ENCODE data around the gene SLC33A1. TPM values are rescaled to one million over a fixed set of nuclear protein-coding genes. Genes with fewer than 3 reads are reported as not detected.
"Not testable (repeated sequence)": the region's sequence is repeated elsewhere in the genome, so short reads cannot be mapped to it uniquely, and the experiment has no call there.

The SLC33A1 gene
- total RNA-seq, 2 donors from 2014 or later: 29.4 to 30.9 TPM

DNA sequence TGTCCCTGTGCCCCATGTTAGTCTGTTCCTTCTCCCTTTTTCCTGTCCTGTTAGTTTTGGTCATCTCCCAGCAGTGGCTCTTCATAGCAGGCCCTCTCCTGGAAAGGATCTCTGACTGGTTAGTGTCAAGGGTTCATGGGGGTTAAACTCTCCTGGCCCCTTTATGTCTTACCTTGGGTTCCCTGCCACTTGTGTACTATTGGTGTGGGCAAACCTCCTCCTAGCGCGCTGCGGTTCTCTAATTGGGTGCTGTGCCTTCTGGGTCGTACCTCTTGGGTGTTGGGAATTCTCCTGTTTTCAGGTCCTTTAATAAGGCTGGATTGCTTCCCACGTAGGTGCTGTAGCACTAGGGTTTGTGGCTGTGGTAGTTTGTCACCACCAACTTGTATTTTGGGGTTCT lies 35.0 kb upstream of the SLC33A1 start:
- TF ChIP-seq, protein P1, sequence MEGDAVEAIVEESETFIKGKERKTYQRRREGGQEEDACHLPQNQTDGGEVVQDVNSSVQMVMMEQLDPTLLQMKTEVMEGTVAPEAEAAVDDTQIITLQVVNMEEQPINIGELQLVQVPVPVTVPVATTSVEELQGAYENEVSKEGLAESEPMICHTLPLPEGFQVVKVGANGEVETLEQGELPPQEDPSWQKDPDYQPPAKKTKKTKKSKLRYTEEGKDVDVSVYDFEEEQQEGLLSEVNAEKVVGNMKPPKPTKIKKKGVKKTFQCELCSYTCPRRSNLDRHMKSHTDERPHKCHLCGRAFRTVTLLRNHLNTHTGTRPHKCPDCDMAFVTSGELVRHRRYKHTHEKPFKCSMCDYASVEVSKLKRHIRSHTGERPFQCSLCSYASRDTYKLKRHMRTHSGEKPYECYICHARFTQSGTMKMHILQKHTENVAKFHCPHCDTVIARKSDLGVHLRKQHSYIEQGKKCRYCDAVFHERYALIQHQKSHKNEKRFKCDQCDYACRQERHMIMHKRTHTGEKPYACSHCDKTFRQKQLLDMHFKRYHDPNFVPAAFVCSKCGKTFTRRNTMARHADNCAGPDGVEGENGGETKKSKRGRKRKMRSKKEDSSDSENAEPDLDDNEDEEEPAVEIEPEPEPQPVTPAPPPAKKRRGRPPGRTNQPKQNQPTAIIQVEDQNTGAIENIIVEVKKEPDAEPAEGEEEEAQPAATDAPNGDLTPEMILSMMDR (IDR thresholded peaks at IDR 0.05): no peak
- no peak overlapping the region for H3K9ac ChIP-seq (ENCODE audit: low read depth in 2 of 2, low read length in 2 of 2)
- intact Hi-C loops (cut with DNase I): no loop called here
- H3K27ac ChIP-seq: no peak overlapping the region
- H3K4me1 ChIP-seq: peaks cover 2% of the 10 kb centered on the region
- DNase-seq: no peak
- H3K4me3 ChIP-seq: no peak overlapping the region
- H3K27me3 ChIP-seq: no peaks in the 10 kb centered on the region
- H3K9me3 ChIP-seq: no peaks in the 10 kb centered on the region
- no peaks in the 10 kb centered on the region for H3K36me3 ChIP-seq

DNA sequence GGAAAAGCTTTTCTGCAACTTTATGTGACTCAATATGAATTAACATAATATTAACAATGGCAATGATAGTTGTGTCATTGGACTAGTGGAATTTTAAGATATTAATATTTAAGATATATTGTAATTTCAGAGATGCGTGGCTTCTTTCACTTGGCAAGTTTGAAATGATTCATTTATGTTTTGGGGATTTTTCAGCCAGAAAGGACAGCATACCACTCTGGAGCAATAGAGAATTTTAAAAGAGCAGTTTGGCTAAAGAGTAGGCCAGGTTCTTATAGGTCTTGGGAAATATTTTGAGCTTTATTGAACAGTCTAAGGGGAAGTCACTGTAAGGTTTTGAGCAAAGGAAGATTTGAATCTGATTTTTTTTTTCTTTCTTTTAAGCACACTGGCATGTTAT lies 32.7 kb upstream of the SLC33A1 start:
- no peaks in the 10 kb centered on the region for H3K36me3 ChIP-seq
- peaks cover 2% of the 10 kb centered on the region for H3K4me1 ChIP-seq
- TF ChIP-seq, protein P1 (IDR thresholded peaks at IDR 0.05): no peak
- H3K27me3 ChIP-seq: no peaks in the 10 kb centered on the region
- H3K27ac ChIP-seq: no peak overlapping the region
- no peaks in the 10 kb centered on the region for H3K9me3 ChIP-seq
- H3K4me3 ChIP-seq: no peak overlapping the region
- DNase-seq: no peak
- no peak overlapping the region for H3K9ac ChIP-seq (ENCODE audit: low read depth in 2 of 2, low read length in 2 of 2)
- intact Hi-C loops (cut with DNase I): no loop called here

DNA sequence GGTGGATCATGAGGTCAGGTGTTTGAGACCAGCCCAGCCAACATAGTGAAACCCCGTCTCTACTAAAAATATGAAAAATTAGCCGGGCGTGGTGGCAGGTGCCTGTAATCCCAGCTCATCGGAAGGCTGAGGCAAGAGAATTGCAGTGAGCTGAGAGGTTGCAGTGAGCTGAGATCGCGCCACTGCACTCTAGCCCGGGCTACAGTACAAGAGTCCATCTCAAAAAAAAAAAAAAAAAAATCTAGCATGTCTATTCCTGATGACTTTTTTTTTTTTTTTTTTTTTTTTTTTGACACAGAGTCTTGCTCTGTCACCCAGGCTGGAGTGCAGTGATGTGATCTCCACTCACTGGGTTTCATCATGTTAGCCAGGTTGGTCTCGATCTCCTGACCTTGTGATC lies 32.1 kb upstream of the SLC33A1 start:
- H3K27me3 ChIP-seq; intact Hi-C loops (cut with DNase I); H3K4me1 ChIP-seq; DNase-seq; H3K36me3 ChIP-seq; H3K9me3 ChIP-seq; H3K9ac ChIP-seq (ENCODE audit: low read depth in 2 of 2, low read length in 2 of 2); H3K4me3 ChIP-seq; H3K27ac ChIP-seq: not testable (repeated sequence)

DNA sequence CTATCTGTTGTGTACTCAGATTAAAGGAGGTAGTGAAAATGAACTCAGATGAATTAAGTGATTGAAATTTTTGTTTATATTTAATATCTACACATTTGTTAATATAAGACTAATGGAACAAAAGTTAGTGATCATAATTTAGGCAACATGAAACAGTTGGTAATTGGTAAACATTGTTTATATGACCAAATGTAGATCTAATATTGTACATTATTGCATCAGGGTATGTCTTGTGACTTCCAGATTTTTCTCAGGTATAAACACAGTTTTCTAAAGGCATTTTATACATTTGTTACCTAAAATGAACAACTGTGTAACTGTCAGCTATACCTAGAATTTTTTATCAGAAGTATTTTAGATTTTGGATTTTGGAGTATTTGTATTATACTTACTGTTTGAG lies 31.1 kb upstream of the SLC33A1 start:
- intact Hi-C loops (cut with DNase I): no loop called here
- H3K9me3 ChIP-seq: no peaks in the 10 kb centered on the region
- no peak overlapping the region for H3K9ac ChIP-seq (ENCODE audit: low read depth in 2 of 2, low read length in 2 of 2)
- H3K4me3 ChIP-seq: no peak overlapping the region
- TF ChIP-seq, protein P1 (IDR thresholded peaks at IDR 0.05): no peak
- H3K27ac ChIP-seq: no peak overlapping the region
- no peak for DNase-seq
- H3K36me3 ChIP-seq: no peaks in the 10 kb centered on the region
- no peaks in the 10 kb centered on the region for H3K27me3 ChIP-seq
- peaks cover 2% of the 10 kb centered on the region for H3K4me1 ChIP-seq

DNA sequence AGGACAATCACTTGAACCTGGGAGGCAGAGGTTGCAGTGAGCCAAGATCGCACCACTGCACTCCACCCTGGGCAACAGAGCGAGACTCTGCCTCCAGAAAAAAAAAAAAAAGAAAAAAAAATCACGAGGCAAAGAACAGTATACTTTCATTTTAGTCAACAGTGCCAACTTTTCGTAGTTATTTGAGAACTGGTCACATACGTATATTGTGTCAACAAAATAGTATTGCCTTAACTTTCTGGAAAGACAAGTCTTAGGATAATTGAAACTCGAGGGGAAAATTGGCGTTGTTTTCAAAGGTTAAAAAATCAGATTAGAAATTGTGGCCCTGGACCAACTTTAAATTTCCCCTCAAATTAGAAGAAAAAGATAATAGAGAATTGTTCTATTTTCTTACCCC lies 30.1 kb upstream of the SLC33A1 start:
- Histone ChIP-seq H3K4me3 (no peak overlapping the region), H3K9ac (ENCODE audit: low read depth in 2 of 2, low read length in 2 of 2) (no peak overlapping the region), H3K4me1 (no peaks in the 10 kb centered on the region), H3K36me3 (no peaks in the 10 kb centered on the region), H3K27me3 (no peaks in the 10 kb centered on the region), H3K27ac (no peak overlapping the region), H3K9me3 (no peaks in the 10 kb centered on the region)
- TF ChIP-seq, protein P1 (IDR thresholded peaks at IDR 0.05): no peak
- DNase-seq: no peak
- intact Hi-C loops (cut with DNase I): no loop called here

DNA sequence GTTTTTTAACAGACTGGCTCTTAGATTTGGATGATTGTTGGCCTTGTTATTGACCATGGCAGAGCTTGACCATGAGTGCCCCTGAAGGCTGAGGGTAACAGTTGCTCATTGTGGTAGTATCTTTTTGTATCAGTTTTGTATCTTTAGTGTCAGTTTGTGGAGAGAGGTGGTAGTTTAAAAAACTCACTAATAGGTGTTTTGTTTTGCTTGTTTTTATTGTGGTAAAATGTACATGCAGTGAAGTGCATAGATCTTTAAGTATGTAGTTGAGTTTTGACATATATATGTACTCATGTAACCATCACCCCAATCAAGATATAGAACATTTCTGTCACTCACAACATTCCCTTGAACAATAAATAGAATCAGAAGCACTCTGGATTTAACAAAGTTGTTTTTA lies 26.1 kb upstream of the SLC33A1 start:
- TF ChIP-seq, protein P1 (IDR thresholded peaks at IDR 0.05): no peak
- H3K4me3 ChIP-seq: no peak overlapping the region
- H3K27me3 ChIP-seq: no peaks in the 10 kb centered on the region
- no peaks in the 10 kb centered on the region for H3K4me1 ChIP-seq
- H3K36me3 ChIP-seq: no peaks in the 10 kb centered on the region
- DNase-seq: no peak
- H3K9ac ChIP-seq (ENCODE audit: low read depth in 2 of 2, low read length in 2 of 2): no peak overlapping the region
- H3K27ac ChIP-seq: no peak overlapping the region
- intact Hi-C loops (cut with DNase I): no loop called here
- H3K9me3 ChIP-seq: no peaks in the 10 kb centered on the region
